ENCODE data around the gene TP53TG3F.
"Not testable (repeated sequence)": the region's sequence is repeated elsewhere in the genome, so short reads cannot be mapped to it uniquely, and the experiment has no call there.

TP53TG3F gene, protein sequence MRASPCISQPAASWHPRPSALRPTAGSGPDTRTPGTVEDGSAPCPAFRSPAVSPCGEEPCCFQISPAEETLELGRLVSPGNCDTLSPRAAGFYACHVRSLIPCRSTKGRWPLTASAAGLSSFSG

DNA sequence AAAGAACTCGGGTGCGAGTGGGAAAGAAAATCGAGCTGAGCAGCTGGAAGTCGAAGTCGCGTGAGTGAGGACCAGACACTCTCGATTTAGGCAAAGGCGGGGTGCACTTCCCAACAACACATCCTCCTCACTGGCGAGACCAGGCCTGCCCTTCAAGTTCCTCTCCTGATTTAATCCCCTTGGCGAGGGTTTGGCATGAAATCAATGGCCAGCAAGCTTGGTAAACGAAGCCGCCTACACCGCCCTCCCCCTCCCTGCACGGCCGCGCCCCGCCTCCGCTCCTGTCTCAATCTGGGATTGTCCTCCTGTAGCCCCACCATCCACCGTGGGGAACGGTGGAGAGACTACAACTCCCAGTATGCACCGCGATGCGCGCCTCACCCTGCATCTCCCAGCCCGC lies at the start of gene TP53TG3F:
Gene TP53TG3F, plus strand, starts transcription at position 301 of the 400 bp plus-strand sequence. Its CDS starts 68 bp downstream, at position 369.
- H3K4me3 ChIP-seq (ENCODE audit: low read length); H3K9me3 ChIP-seq (ENCODE audit: control insufficient read depth, low read length); H3K36me3 ChIP-seq (ENCODE audit: control insufficient read depth, insufficient read depth, low read length); H3K9ac ChIP-seq (ENCODE audit: low read length); H3K4me1 ChIP-seq (ENCODE audit: control insufficient read depth, insufficient read depth, low read length); H3K27me3 ChIP-seq (ENCODE audit: control insufficient read depth, insufficient read depth, low read length): not testable (repeated sequence)

DNA sequence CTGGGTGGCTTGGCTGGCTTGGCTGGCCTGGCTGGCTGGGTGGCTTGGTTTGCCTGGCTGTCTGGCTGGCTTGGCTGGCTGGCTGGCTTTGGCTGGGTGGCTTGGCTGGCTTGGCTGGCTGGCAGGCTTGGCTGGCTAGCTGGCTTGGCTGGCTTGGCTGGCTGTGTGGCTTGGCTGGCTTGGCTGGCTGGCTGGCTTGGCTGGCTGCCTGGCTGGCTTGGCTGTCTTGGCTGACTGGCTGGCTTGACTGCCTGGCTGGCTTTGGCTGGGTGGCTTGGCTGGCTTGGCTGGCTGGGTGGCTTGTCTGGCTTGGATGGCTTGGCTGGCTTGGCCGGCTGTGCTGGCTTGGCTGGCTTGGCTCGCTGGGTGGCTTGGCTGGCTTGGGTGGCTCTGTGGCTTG lies 32.2 kb downstream of the TP53TG3F start:
- H3K4me1 ChIP-seq (ENCODE audit: control insufficient read depth, insufficient read depth, low read length); H3K4me3 ChIP-seq (ENCODE audit: low read length); H3K9ac ChIP-seq (ENCODE audit: low read length); H3K27me3 ChIP-seq (ENCODE audit: control insufficient read depth, insufficient read depth, low read length); H3K36me3 ChIP-seq (ENCODE audit: control insufficient read depth, insufficient read depth, low read length); H3K9me3 ChIP-seq (ENCODE audit: control insufficient read depth, low read length): not testable (repeated sequence)

DNA sequence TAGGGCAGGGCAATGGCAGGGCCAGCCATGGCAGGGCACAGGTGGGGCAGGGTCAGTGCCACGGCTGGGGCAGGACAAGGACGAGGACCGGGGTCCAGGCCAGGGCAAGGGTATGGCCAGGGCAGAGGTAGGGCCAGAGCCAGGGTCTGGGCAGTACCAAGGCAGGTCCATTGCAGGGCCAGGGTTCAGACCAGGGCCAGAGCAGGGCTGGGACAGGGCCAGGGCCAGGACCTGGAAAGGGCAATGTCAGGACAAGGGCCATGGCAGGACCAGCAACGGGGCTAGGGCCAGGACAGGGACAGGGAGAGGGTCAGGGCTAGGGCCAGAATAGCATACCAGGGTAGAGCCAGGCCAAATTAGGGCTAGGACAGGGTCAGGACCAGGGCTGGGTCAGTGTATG lies 47.8 kb downstream of the TP53TG3F start:
- H3K4me3 ChIP-seq (ENCODE audit: low read length); H3K36me3 ChIP-seq (ENCODE audit: control insufficient read depth, insufficient read depth, low read length); H3K4me1 ChIP-seq (ENCODE audit: control insufficient read depth, insufficient read depth, low read length); H3K9ac ChIP-seq (ENCODE audit: low read length); H3K9me3 ChIP-seq (ENCODE audit: control insufficient read depth, low read length); H3K27me3 ChIP-seq (ENCODE audit: control insufficient read depth, insufficient read depth, low read length): not testable (repeated sequence)

DNA sequence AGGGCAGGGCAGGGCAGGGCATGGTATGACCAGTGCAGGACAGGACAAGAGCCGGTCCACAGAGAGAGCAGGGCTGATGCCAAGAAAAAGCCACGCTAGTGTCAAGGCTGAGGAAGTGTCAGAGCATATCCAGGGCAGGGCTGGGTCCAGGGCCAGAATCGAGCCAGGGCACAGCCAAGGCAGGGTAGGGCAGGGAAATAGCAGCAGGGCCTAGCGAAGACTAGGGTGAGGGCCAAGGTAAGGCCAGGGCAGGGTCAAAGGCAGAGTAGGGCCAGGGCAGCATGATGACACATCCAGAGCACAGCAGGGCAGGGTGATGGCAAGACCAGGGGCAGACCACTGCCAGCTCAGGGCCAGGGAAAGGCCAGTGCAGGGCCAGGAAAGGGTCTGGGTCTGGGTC lies 49.7 kb downstream of the TP53TG3F start:
- not testable (repeated sequence) for H3K4me1 ChIP-seq (ENCODE audit: control insufficient read depth, insufficient read depth, low read length); H3K27me3 ChIP-seq (ENCODE audit: control insufficient read depth, insufficient read depth, low read length); H3K36me3 ChIP-seq (ENCODE audit: control insufficient read depth, insufficient read depth, low read length); H3K4me3 ChIP-seq (ENCODE audit: low read length); H3K9me3 ChIP-seq (ENCODE audit: control insufficient read depth, low read length); H3K9ac ChIP-seq (ENCODE audit: low read length)

DNA sequence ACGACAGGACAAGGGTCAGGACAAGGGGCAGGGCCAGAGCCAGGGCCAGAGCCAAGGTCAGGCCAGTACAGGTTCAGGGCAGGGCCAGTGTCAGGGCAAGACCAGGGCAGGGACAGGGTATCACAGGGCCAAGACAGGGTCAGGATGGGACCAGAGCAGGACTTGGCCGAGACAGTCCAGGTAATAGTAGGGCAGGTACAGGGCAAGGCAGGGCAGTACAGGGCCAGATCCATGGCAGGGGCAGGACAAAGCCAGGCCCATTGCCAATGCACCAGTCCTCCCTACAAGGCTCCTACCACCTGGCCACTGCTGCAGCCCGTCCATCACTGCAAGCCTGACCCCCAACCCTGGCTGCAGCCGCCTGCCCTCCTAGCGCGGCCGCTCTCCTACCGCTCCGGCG lies 50.5 kb downstream of the TP53TG3F start:
- not testable (repeated sequence) for H3K4me3 ChIP-seq (ENCODE audit: low read length); H3K36me3 ChIP-seq (ENCODE audit: control insufficient read depth, insufficient read depth, low read length); H3K4me1 ChIP-seq (ENCODE audit: control insufficient read depth, insufficient read depth, low read length); H3K9ac ChIP-seq (ENCODE audit: low read length); H3K9me3 ChIP-seq (ENCODE audit: control insufficient read depth, low read length); H3K27me3 ChIP-seq (ENCODE audit: control insufficient read depth, insufficient read depth, low read length)
